A172 (cell line): ENCODE results near the gene NOTCH2NLA. TPM values are rescaled to one million over a fixed set of nuclear protein-coding genes. Genes with fewer than 3 reads are reported as not detected.
"Not testable (repeated sequence)": the region's sequence is repeated elsewhere in the genome, so short reads cannot be mapped to it uniquely, and the experiment has no call there.

ENCODE experiments used
- DNase-seq: peaks from one replicate; pipeline ENCODE4 v3.0.0-alpha.2; 2015; ENCODE audit warnings: low spot score
- total RNA-seq: library from RNA; depleted of rRNA; stranded (reverse); fragments of >200 nt; shearing (Covaris generic); gene quantifications from 2 replicates; pipeline ENCODE4 v1.2.3, GENCODE V29; 2014; rRNA removed

The NOTCH2NLA gene
- total RNA-seq, 1 experiment from 2014 or later = 22.8 TPM

- not testable (repeated sequence) for DNase-seq
These were observed 61.5 kb downstream of the NOTCH2NLA start for GRCh38 chr1:146167273-146167672.

GRCh38 chr1:146144465-146144864 lies 84.4 kb downstream of the NOTCH2NLA start, which contains the start of gene NBPF10:
Gene NBPF10, minus strand, starts transcription at chr1:146144804. Its CDS starts 35 bp downstream, at chr1:146144769.
- DNase-seq = not testable (repeated sequence)

Other genes with a start within 250 kb of the NOTCH2NLA start
- gene TXNIP, start 232.4 kb downstream of the NOTCH2NLA start, total RNA-seq = 14.1 and 14.4 TPM in 2 replicates
- not detected in 2 replicates for gene HJV, start 207.3 kb downstream of the NOTCH2NLA start, total RNA-seq
- 0.62 and 2.0 TPM in 2 replicates for gene NBPF10, start 84.2 kb downstream of the NOTCH2NLA start, total RNA-seq